DMS153 treated with DMSO at 0.1 percent for 48 hours (cell line): ENCODE results near the gene UTP3.
"Not testable (repeated sequence)": the region's sequence is repeated elsewhere in the genome, so short reads cannot be mapped to it uniquely, and the experiment has no call there.

Source experiments
- DNase-seq: peaks from one replicate; lab custom pipeline; 2025; ENCODE audit not compliant: unreplicated experiment; lab: John Stamatoyannopoulos, UW

UTP3 gene

DNA sequence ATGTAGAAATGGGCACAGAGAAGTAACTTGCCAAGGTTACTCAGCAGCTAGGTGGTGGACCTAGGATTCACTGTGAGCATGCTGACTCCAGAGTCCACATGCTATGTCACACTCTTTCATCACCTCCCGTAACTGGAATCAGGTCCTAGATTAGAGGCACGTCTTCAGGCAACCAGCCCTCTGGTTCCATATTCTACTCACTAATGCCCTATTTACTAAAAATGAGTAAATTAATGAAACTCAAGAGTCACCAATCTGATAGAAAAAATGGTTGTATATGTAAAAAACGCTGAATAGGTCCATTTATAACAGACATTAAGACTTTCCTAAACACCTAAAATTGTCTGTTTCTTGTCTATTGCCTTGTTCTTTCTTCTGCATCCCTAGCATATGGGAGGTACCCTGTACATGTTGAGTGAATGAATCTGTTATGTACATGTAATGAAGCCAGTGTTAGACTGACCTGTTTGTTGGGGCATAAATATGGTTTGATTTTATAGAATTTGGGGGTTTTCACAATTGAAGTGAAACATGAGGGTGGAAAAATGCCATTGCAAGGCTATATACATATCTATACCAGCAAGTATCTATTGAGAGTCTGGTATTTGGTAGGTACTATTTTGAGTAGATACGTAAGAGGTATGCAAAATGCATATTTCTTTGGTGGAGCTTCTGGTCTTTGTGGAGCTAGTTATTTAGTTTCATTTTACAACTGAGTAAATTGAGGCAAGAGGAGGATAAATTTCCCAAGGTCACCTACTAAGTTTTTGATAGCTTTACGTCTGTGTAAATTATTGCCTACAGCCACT is 26.0 kb downstream of the UTP3 start:
- DNase-seq: no peak

GRCh38 chr4:70715097-70715496 is 26.8 kb downstream of the UTP3 start:
- DNase-seq: no peak

DNA sequence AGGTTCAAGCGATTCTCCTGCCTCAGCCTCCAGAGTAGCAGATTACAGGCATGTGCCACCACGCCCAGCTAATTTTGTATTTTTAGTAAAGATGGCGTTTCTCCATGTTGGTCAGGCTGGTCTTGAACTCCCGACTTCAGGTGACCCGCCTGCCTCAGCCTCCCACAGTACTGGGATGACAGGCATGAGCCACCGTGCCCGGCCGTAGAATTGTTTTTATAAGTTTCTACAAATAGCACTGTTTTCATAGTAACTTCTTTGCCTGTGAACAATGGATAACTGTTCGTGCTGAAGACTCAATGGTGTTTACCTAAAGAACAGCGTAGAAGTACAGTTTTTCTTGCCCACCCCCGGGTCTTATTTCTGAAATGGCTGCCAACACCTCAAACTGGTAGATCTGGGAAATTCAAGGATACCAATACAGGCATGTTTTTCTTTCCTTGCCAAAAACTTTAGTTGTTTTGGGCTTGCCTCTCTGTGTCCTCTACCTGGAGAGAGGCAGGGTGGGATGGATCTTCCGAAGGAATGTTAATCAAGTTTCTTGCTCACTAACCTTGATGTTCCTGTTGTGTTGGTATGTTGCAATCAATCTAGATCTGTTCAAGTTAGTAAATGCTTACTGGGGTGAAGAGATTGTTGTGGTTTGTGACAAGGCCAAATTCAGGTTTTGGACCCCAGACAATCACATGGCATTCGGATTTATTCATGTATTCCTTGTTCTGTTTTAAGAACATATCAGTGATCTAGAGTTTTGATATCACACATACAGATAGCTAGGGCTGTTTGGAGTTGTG is 30.7 kb downstream of the UTP3 start:
- DNase-seq: no peak

DNA sequence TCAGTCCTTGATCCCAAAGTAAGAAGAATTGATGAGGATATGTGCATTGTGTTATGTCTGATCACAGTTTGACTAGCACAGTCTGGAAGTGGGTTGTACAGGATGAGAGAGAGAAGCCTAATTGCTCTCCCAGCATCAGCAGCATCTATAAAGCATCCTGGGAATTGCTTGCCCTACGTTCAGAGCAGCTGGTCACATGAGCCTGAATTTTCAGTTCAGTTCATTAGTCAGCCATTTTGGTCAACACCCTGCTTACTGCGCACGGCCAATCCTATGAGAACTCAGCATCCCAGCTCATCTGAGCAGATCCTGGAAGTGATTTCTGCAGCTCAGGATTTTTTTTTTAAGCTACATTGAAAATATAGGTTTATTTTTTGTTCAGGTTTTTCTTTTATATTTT is 33.4 kb downstream of the UTP3 start, which contains the start of gene RUFY3:
Gene RUFY3, plus strand, starts transcription at position 218 of the 400 bp plus-strand sequence. CDS start 610 bp downstream, outside the sequence.
- DNase-seq: peak; percentile 64

DNA sequence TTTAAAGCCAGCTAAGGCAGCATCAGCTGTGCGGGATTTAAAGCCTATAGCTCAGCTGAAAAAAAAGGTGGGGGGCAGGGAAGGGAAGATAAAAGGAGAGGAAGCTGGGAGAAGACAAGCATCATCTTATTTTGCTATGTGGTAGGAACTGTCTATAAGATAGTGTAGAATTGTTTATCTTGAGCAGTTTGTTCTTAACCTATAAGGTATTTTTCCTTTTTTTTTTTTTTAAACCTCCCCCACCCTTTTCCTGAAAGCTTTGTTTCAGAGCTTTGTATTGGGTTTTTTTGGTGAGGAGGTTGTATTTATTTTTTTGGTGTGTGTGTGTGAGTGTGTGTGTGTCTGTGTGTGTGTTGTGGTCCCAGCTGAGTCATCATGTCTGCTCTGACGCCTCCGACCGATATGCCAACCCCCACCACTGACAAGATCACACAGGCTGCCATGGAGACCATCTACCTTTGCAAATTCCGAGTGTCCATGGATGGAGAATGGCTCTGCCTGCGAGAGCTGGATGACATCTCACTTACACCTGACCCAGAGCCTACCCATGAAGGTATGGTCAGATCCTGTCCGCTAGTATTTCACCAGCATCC is 34.0 kb downstream of the UTP3 start:
- no peak for DNase-seq

- DNase-seq: no peak
Measured at GRCh38 chr4:70724463-70724862, 36.1 kb downstream of the UTP3 start.

DNA sequence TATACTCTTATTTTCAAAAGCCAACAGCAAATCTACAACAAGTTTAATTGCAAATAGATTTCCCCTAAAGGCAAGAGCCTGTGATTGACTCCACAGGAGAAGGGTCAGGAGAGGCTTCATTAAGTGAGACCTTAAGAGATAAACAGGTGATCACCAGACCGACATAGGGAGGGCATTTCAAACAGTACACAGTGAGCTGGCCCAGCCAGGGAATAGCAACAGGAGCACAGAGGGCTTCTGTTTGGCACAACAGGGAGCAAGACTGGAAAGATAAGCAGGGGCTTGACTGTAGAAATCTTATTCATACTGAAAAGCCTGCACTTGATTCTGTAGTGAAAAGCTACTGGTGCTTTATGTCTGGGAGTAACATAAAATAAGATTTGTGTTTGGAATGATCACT is 37.3 kb downstream of the UTP3 start:
- no peak for DNase-seq

DNA sequence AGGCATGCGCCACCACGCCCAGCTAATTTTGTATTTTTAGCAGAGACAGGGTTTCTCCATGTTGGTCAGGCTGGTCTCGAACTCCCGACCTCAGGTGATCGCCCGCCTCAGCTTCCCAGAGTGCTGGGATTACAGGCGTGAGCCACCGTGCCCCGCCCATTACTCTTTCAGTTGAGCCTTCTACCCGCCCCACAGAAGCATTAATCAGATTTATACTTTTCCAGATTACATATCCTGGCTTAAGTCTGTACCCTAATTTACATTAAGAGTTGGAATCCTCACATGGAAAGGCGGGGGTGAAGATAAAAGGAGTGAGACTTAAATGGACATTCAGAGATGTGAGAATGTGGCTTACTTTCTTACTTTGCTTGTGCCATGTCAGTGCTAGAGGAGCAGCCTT is 38.2 kb downstream of the UTP3 start:
- DNase-seq: not testable (repeated sequence)

- no peak for DNase-seq
Measured at GRCh38 chr4:70728091-70728490, 39.8 kb downstream of the UTP3 start.

GRCh38 chr4:70732878-70733277 is 44.5 kb downstream of the UTP3 start:
- DNase-seq: not testable (repeated sequence)

DNA sequence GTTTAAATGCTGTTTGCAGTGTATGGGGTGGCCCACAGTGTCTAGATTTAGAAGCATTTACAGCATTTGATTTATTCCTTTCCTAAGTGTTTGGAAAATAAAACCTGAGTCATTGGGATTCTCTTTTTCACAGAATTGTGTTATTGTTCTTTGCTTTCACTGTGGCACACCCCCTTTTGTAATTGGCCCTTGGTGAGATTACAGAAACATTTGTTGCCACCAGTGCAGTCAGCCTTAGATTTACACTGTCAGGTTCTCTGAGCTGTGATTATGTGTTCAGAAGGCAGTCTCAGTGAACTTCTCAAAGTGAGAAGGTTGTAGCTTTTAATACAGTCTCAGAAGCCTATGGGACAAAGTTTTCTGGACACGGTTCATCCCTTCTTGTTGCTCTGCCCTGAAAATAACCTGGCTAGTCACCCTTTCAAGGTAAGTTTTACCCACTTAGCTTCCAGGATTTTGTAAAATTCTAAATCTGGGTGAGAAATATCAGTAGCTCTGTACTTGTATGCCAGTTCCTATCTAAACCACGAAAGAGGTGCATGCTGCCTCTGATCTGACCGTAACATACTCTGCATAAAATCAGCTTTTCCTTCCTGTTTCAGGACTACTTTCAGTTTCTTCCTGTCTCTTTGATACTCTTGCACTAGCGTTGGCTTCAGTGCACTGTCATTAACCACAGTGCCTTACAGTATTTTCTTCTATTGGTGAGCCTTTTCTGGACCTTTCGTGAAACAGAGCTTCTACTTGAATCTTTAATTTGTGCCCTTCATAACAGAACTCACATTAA is 46.0 kb downstream of the UTP3 start:
- no peak for DNase-seq

DNA sequence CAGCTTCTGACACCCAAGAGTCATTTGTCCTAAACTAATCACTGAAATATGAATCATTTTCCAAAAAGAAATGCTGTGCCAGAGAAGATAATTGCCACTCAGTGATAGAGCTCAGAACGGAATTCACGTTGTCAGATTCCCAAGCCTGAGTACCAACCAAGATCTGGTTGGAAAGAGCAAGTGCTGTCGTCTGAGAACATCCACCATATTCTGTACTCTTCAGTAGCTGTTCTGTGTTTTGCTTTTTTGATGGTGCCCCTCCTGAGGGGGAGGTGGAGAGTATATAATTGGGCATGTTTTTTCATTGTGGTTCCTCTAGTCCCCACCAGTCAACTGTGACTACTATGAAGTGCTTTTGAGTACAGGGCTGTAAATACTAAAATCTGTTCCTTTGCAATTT is 46.6 kb downstream of the UTP3 start:
- DNase-seq: no peak

DNA sequence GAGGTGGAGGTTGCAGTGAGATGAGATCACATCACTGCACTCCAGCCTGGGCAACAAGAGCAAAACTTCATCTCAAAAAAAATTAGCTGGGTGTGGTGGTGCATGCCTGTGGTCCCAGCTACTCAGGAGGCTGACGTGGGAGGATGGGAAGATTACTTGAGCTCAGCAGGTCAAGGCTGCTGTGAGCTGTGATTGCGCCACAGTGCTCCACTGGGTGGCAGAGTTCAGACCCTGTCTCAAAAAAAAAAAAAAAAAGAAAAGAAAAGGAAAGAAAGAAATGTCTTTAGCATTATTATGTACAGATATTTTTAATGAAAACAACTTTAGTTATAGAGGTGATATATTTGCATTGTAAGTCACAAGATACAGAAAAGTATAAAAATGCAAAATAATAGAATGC is 47.6 kb downstream of the UTP3 start:
- not testable (repeated sequence) for DNase-seq

- no peak for DNase-seq
Measured at GRCh38 chr4:70737006-70737405, 48.7 kb downstream of the UTP3 start.

GRCh38 chr4:70737409-70737808 is 49.1 kb downstream of the UTP3 start:
- DNase-seq: no peak

- DNase-seq: no peak
Measured at GRCh38 chr4:70739496-70740337, 51.4 kb downstream of the UTP3 start.
